Activated CD8-positive, alpha-beta memory T cell treated with anti-CD3 and anti-CD28 coated beads, Interleukin-2, amount 10 ng/mL, durations not matched to agents 7 days and 5 days (primary cell): Measurements from ENCODE around the gene ALX4. TPM values are rescaled to one million over a fixed set of nuclear protein-coding genes. Genes with fewer than 3 reads are reported as not detected.
A peak's percentile ranks its signal among the peaks of the same experiment; 100 is the strongest.

Experiments
- ATAC-seq: fragments of 150-1000 bp; cut with Tn5 transposase; one replicate; pipeline ENCODE4 v1.10.0; 2021; ENCODE audit warnings: moderate library complexity
- CTCF ChIA-PET: fragments of 350-600 bp; sonication (Branson Sonifier 250); formaldehyde crosslinking; loops from one replicate; lab custom pipeline; 2021; ENCODE audit warnings: antibody characterized with exemption; lab: Charles Lee
- DNase-seq: peaks from one replicate; pipeline ENCODE4 v3.0.0-alpha.2; 2020
- H3K27ac Mint-ChIP-seq: one replicate; pipeline ENCODE4 v1.8.0; 2021; ENCODE audit warnings: mild to moderate bottlenecking, mixed read lengths
- H3K27me3 Mint-ChIP-seq: one replicate; pipeline ENCODE4 v1.8.0; 2021; ENCODE audit warnings: mixed read lengths
- H3K36me3 Mint-ChIP-seq: one replicate; pipeline ENCODE4 v1.8.0; 2021; ENCODE audit warnings: mild to moderate bottlenecking, mixed read lengths
- H3K4me1 Mint-ChIP-seq: one replicate; pipeline ENCODE4 v1.8.0; 2021; ENCODE audit warnings: mixed read lengths
- H3K4me3 Mint-ChIP-seq: one replicate; pipeline ENCODE4 v1.8.0; 2021; ENCODE audit warnings: mild to moderate bottlenecking, moderate library complexity, mixed read lengths
- H3K9me3 Mint-ChIP-seq: one replicate; pipeline ENCODE4 v1.8.0; 2022; ENCODE audit warnings: low read depth, mixed read lengths
- total RNA-seq, 2 experiments: library from RNA; stranded (reverse); gene quantifications; one replicate each; pipeline ENCODE4 v1.2.3, GENCODE V29; 2021

ALX4 gene
- total RNA-seq, 2 experiments from 2014 or later, result not detected

DNA sequence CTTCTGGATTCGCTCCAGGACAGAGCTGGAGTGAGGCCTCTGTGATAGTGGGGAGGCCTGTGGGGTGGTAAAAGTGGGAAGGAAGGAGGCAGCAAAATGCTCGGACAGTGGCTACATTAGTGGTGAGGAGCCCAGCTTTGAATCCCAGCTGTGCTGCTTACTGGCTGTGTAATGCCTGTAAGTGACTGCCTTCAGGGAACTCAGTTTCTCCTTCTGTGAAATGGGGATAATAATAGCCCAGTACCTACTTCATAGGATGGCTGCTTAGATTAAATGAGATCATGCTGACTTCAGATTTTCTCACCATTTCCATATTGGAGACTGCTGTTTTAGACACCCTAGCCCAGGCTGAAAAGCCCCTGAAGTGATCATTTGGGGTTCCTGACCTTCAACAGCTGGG is 8.4 kb upstream of the ALX4 start:
- Mint-ChIP-seq H3K36me3 (no peaks in the 10 kb centered on the region), H3K27me3 (peaks cover 98% of the 10 kb centered on the region), H3K9me3 (no peaks in the 10 kb centered on the region), H3K27ac (no peak overlapping the region), H3K4me3 (no peak overlapping the region), H3K4me1 (peaks cover 7% of the 10 kb centered on the region)
- ATAC-seq (no peak), DNase-seq (no peak)
- CTCF ChIA-PET, result no interaction called here

DNA sequence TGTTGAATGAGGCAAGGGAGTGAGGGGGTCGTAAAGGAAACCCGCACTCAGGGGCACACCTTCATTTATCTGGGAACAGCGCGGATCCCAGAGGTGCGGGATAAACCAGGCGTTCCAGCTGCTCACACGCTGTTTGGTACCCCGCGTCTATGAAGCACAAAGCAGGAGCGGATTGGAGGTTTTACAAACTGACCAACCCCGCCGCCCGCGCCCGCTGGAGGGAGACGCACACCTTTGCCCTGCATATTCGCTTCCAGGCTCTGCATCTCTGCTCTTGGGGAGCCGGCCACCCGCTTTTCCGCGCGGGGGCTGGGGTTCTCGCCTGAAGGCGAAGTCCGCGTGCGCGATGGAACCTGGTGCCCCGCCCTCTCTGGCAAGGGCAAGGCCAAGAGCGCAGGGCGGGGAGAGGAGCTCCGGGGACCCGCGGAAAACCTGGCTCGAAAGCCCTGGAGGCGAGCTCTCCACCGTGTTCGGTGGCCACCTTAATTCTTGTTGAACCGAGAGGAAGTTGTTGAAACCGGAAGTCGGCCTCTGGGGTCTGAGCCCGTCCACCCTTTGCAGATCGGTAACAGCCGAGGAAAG is 6.8 kb upstream of the ALX4 start:
- Mint-ChIP-seq H3K36me3 (no peaks in the 10 kb centered on the region), H3K27me3 (peaks cover 98% of the 10 kb centered on the region), H3K4me3 (peak overlapping the region; percentile 31), H3K4me1 (peaks cover 7% of the 10 kb centered on the region), H3K27ac (no peak overlapping the region), H3K9me3 (no peaks in the 10 kb centered on the region)
- CTCF ChIA-PET, result interaction anchor here (1.3 kb wide), 1 partner anchor 9 kb away, joined by 5 read pairs; no protein-coding TSS in a partner anchor
- ATAC-seq (no peak), DNase-seq (no peak)

DNA sequence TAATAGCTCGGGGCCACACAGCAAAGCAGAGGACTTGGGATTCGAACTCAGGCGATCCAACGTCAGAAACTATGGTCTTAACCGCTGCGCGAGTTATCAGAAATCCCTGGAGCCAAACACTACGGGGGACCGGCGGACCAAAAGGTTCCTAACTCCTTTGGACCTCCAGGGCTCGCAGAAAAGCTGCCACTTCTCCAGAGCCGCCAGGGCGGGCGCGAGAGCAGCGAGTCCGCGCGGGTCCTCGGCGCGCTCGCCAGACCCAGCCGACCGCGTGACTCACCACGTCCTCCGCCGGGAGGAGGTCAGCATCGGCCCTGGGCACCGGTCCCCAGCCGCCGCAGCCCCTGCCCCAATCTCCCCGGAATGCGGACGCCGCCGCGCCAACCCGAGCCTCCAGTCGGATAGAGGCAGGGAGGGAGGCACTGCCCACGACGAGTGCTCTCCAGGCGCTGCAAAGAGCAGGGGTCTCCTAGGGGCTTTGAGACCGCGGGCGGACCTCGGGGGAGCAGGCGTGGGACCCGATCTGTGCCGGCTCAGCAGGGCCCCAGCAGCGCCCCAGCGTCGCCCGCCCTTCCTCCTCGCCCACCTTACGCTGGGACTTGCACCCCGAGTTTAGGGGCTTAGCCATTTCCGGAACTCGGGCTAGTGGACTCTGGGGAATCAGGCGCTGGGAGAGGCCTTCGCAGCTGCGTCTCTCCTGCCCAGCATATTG is 6.2 kb upstream of the ALX4 start:
- Mint-ChIP-seq H3K27me3 (peaks cover 98% of the 10 kb centered on the region), H3K9me3 (no peaks in the 10 kb centered on the region), H3K27ac (peak overlapping the region; percentile 32), H3K4me1 (peaks cover 7% of the 10 kb centered on the region), H3K4me3 (no peak overlapping the region), H3K36me3 (no peaks in the 10 kb centered on the region)
- DNase-seq (no peak), ATAC-seq (no peak)
- CTCF ChIA-PET, result interaction anchor here (1.3 kb wide), 1 partner anchor 8 kb away, joined by 5 read pairs; no protein-coding TSS in a partner anchor

DNA sequence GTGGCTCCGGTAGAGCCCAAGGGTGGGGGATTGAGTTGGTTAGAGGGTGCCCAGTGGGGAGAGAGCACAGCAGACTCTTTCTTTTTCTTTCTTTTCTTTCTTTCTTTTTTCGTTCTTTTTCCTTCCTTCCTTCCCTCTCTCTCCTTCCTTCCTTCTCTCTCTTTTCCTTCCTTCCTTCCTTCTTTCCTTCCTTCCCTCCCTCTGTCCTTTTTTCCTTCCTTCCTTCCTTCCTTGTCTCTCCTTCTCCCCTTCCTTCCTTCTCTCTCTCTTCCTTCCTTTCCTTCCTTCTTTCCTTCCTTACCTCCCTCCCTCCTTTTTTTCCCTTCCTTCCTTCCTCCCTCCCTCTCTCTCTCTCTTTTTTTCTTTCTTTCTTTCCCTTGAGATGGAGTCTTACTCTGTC is 4.8 kb upstream of the ALX4 start:
- DNase-seq (no peak), ATAC-seq (no peak)
- Mint-ChIP-seq H3K36me3 (no peaks in the 10 kb centered on the region), H3K27me3 (peaks cover 99% of the 10 kb centered on the region), H3K4me3 (no peak overlapping the region), H3K4me1 (peaks cover 6% of the 10 kb centered on the region), H3K27ac (no peak overlapping the region), H3K9me3 (no peaks in the 10 kb centered on the region)
- CTCF ChIA-PET, result no interaction called here

DNA sequence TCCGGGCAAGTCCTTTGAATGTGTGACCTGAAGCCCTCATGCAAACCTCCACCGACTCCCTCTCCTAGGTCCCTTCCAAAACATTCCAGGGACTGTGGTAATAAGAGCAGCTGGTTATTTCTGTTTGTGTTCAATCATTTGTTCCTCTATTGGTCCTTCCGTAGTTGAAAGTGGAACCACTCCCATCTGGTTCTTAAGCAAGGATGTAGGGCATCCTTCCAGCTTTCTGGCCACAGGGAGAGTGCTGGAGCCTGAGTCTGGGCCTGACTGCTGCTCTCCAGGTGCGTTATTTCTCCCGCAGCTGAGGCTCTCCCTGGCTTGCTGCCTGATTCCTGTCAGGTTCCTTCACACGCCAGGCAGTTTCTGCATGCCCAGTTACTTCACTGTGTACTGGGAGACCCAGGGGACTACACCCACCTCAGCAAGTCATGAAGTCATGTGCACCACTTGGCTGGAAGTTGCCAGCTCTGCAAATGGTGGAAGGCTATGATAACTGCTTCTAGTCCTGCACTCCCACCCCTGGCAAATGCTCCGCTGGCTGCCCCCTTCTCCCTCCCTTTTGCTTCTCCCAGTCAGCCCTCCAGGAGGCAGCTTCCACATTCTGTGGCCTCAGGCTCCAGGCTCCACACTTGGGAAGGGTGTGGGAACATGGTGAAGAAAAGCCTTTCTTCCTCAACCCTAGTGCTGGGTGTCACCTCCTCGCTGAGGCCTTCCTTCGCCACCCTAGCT is 4.0 kb upstream of the ALX4 start:
- CTCF ChIA-PET, result no interaction called here
- ATAC-seq, result no peak
- Mint-ChIP-seq H3K27ac (no peak overlapping the region), H3K9me3 (no peaks in the 10 kb centered on the region), H3K4me3 (no peak overlapping the region), H3K36me3 (no peaks in the 10 kb centered on the region), H3K4me1 (peaks cover 9% of the 10 kb centered on the region), H3K27me3 (peaks cover 97% of the 10 kb centered on the region)
- no peak for DNase-seq

DNA sequence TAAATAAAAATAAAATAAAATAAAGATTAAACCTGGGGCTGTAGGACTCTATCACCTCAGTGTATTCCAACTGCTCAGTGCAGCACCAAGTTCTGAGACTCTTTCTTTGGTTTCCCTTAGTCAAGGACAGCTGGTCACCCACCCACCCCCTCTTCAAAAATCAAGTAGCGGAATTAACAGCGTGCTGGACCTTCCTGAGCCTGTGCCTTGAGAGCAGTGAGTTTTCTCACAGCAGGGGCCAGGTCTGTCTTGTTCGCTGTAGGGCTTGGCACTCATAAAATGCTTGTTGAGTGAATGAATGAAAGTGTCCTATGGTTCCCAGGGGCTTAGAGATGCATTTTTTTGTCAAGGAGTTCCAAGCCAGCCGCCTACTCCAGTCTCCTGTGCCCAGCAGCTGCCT is 2.9 kb upstream of the ALX4 start:
- CTCF ChIA-PET, result no interaction called here
- no peak overlapping the region for H3K27ac Mint-ChIP-seq
- H3K27me3 Mint-ChIP-seq, result peaks cover 97% of the 10 kb centered on the region
- no peaks in the 10 kb centered on the region for H3K36me3 Mint-ChIP-seq
- H3K4me3 Mint-ChIP-seq, result no peak overlapping the region
- no peaks in the 10 kb centered on the region for H3K9me3 Mint-ChIP-seq
- no peak for DNase-seq
- H3K4me1 Mint-ChIP-seq, result peaks cover 9% of the 10 kb centered on the region
- no peak for ATAC-seq

DNA sequence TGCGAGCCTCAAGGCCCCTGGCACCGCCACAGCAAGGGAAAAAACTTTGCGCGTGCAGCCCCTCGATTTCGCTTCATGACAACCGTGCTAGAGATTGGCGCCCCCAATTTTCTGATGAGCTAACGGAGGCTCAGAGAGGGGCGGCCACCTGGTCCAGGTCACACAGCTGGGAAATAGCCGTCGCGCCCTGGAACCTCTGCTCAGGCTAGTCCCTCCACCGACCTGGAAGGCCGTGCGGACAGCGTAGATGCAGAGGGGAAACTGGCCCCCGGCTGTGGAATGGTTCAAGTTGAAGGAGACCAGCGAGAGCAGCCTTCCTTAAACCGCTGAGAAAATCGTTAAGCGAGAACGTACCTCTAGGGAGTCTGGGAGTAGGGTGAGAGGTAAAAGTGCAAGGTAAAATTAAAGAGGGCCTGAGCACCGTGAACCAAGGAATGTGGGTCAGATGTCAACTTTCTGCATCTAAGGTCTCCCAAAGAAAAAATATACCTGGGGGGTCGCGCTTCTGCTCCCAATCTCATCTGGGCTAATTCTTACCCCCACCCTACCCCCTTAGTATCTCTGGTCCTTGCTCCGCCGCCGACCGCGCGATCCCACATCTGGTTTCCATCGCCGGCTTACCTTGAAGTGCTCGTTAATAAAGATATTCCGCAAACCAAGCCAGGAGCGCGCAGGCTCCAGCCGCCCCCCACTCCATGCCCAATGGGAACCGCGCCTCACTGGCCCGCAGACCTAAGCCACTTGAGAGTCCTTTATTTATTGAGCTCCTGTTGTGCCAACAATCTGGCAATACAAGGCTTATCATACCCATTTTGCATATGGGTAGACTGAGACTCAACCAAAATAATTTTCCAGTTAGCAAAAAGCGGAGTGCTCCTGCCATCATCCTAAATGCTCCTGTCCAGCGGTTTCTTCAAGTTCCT is 1.7 kb upstream of the ALX4 start:
- no peak for ATAC-seq
- Mint-ChIP-seq H3K36me3 (no peaks in the 10 kb centered on the region), H3K9me3 (no peaks in the 10 kb centered on the region), H3K4me3 (no peak overlapping the region), H3K27ac (peak overlapping the region; percentile 35), H3K4me1 (peaks cover 11% of the 10 kb centered on the region), H3K27me3 (peaks cover 97% of the 10 kb centered on the region)
- DNase-seq, result no peak
- CTCF ChIA-PET, result no interaction called here

DNA sequence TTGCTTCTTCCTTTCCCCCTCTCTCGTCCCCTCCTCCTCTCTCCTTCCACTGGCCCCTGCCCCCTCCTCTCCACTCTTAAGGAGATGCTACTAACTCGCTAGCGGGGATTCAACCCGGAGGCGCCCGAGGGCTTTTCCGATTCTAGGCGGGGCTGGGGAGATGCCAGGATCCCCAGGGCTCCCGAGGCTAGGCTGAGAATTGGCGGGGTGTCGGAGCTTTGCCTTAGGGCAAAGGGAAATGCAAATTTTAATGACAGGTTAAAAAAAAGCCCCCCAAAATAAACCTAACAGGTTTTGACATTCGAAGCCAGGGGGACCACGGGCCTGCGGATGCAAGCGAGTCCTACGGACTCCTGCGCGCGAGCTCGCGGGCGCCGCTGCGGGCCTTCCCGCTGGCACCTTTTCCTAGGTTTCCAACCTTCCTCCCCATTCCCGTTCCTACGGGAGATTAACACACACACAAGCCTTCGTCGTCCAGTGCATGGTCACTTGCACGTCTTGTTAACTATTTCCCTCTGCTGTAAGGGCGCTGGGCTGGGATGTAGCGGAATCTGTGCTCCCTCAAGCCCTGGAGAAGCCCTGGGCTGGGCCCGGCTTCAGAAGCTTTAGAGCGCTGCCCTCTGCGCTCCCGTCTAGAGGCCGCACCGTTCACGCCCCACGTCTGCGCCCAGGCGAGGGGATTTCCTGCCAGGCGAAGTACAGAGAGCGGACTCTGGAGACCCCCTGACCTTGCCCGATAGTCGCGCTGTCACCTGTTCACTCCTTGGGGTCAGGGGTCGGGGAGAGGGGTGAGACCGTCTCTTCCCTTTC is 729 bp upstream of the ALX4 start:
- Mint-ChIP-seq H3K4me1 (peaks cover 15% of the 10 kb centered on the region), H3K9me3 (no peaks in the 10 kb centered on the region), H3K27ac (peak overlapping the region; percentile 43), H3K36me3 (no peaks in the 10 kb centered on the region), H3K4me3 (no peak overlapping the region), H3K27me3 (peaks cover 97% of the 10 kb centered on the region)
- no peak for DNase-seq
- ATAC-seq, result no peak
- CTCF ChIA-PET, result no interaction called here

DNA sequence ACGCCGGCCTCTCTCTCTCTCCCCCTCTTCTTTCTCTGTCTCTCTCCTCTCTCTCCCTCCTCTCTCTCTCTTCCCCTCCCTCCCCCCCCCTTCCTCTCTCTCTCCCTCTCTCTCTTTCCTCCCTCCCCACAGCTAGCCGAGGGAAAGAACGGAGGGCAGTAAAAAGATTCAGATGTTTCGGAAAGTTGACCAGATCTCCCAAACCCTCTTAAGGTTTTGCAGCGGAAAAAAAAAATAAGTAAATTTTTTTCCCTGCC is 195 bp upstream of the ALX4 start:
- Mint-ChIP-seq H3K9me3 (no peaks in the 10 kb centered on the region), H3K4me3 (no peak overlapping the region), H3K27ac (no peak overlapping the region), H3K36me3 (no peaks in the 10 kb centered on the region), H3K4me1 (peaks cover 18% of the 10 kb centered on the region), H3K27me3 (peaks cover 97% of the 10 kb centered on the region)
- CTCF ChIA-PET, result no interaction called here
- ATAC-seq (no peak), DNase-seq (no peak)

DNA sequence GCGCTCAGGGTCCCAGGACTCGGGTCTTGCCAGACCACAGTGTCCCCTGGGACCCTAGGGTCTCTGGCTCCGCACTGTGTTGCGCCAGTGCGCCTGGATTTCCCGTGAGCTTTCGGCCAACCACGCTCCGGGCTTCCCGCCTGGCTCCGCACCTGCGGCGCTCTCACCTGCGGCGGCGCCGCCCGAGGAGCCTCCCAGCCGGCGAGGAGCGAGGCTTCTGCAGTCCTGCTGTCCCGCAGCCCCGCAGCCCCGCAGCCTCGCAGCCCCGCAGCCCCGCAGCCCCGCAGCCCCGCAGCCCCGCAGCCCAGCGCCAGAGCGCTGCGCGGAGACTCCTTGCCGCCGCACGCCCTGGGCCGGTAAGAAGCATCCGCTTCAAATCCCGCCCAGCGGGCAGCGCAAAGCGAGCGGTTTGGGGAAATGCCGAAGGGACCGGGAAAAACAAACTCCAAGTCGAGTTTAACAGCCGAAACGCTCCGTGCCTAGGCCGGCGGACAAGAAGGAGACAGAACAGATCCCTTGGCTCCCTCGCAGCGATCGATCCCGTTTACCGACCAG is 939 bp downstream of the ALX4 start:
- Mint-ChIP-seq H3K27me3 (peaks cover 97% of the 10 kb centered on the region), H3K4me1 (peaks cover 29% of the 10 kb centered on the region), H3K4me3 (no peak overlapping the region), H3K27ac (peak overlapping the region; percentile 52), H3K9me3 (no peaks in the 10 kb centered on the region), H3K36me3 (no peaks in the 10 kb centered on the region)
- CTCF ChIA-PET, result interaction anchor here (1.0 kb wide), 1 partner anchor 23 kb away, joined by 3 read pairs; no protein-coding TSS in a partner anchor
- ATAC-seq (no peak), DNase-seq (no peak)

DNA sequence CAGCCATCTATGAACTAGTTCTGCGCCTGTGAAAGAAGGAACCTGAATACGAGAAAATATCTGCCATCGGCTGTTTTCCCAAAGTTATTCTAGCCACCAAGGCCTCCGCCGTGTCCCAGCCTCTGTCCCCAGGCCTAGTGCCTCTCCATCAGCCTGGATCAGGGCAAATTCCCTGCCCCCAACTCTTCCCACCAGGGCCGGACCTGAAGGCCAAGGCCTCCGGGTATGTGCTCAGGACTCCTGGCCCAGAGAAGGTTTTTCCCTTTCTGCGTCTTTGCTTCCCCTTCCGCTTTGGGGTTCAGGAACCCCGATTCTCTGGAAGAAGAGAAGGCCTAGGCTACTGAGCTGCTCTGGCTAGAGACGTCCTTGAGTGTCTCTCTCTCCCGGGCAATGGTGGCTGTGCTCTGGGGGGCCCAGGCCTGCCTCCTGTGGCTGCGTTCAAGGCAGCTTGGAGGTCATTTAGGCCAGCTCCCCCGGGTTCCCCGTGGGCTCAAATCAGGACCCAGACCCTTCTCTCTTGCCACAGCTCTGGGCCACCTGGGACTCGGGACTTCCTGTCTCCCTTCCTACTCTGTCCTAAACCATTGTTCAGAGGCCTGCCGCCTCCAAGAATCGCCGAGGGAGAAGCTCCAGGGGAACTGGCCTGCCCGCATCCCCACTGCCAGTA is 1.6 kb downstream of the ALX4 start:
- Mint-ChIP-seq H3K27ac (no peak overlapping the region), H3K4me3 (no peak overlapping the region), H3K27me3 (peaks cover 97% of the 10 kb centered on the region), H3K9me3 (no peaks in the 10 kb centered on the region), H3K36me3 (no peaks in the 10 kb centered on the region), H3K4me1 (peaks cover 31% of the 10 kb centered on the region)
- no peak for ATAC-seq
- no peak for DNase-seq
- CTCF ChIA-PET, result interaction anchor here (1.0 to 1.9 kb wide), 3 partner anchors 8 to 51 kb away, joined by 3 to 5 read pairs (median 3); no protein-coding TSS in a partner anchor
